Muscle of leg (tissue), 11 donors: ENCODE results near the gene THBD. TPM values are rescaled to one million over a fixed set of nuclear protein-coding genes. Genes with fewer than 3 reads are reported as not detected.

Experiments
- DNase-seq: peaks from one replicate; pipeline ENCODE4 v3.0.0; 2013
- H3K27ac ChIP-seq: one replicate; pipeline ENCODE4 v1.5.1; 2013; ENCODE audit warnings: mild to moderate bottlenecking, low read length, control low read depth
- H3K27me3 ChIP-seq: one replicate; pipeline ENCODE4 v1.6.1; 2013; ENCODE audit warnings: low read length; ENCODE audit not compliant: control insufficient read depth, insufficient read depth
- H3K36me3 ChIP-seq: one replicate; pipeline ENCODE4 v1.6.1; 2013; ENCODE audit warnings: low read length; ENCODE audit not compliant: control insufficient read depth, insufficient read depth
- H3K4me1 ChIP-seq: one replicate; pipeline ENCODE4 v1.6.1; 2013; ENCODE audit warnings: low read length; ENCODE audit not compliant: control insufficient read depth, insufficient read depth
- H3K4me3 ChIP-seq: one replicate; pipeline ENCODE4 v1.5.1; 2013; ENCODE audit warnings: low read length, control low read depth
- H3K9me3 ChIP-seq: replicated peaks from 2 replicates; pipeline ENCODE4 v1.6.1; 2013; ENCODE audit warnings: low read depth, low read length; ENCODE audit not compliant: control insufficient read depth
- WGBS: methylation state at CpG from one replicate; pipeline ENCODE4 v1.1.5; 2013; ENCODE audit warnings: missing lambda C conversion rate; ENCODE audit not compliant: insufficient coverage; 5-methylcytosine and 5-hydroxymethylcytosine counted together
- polyA plus RNA-seq, 8 donors: library from polyadenylated mRNA; unstranded; fragments of 120-200 nt; gene quantifications; one replicate each; pipeline versions ENCODE4 v1.2.1 to v1.2.3, GENCODE V29; 2013; ENCODE audit warnings: inconsistent platforms in 1 of 8, low replicate concordance in 1 of 8; ENCODE audit not compliant: insufficient read length in 8 of 8, insufficient read depth in 1 of 8
- total RNA-seq: library from RNA; stranded (reverse); fragments of 120-200 nt; gene quantifications from one replicate; pipeline ENCODE4 v1.2.4, GENCODE V29; 2013

The THBD gene
- total and polyA plus RNA-seq, 9 donors, result 5.1 to 13.6 (median 7.9) TPM

DNA sequence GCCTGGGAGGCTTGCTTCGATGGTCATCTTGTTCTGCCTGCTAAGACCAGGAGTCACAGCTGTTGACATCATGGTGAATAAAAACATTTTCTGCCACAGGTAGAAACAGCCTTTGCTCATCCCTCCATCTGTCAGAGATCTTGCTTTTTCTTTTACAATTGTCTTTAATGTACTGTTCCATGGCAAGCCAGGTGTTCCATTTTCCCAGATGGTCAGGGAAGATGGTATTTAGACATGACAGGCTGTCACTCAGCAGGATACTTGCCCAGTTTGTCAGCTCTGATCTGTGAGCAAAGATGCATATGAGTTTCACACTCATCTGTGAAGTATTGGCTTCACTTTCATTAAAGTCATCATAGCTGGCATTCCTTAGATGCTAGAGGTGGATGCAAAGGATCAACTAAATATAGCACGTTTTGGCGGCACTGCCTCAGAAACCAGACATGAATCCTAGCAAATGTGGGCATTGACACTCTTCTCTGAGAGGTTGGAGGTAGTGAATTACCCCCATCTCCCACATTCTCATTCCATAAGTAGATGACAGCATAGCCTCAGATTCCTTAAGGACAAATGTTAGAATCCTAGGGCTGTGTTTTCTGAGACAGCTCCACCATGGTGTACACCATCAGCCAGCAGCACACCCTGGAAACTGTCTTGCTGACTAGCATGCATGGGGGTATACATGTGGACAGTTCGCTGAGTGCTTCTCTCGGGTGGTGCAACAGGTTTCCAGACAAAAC is 10.2 kb downstream of the THBD start:
- H3K36me3 ChIP-seq, result no peaks in the 10 kb centered on the region
- 91% methylated on average over 3 of the region's 5 CpGs for WGBS
- no peaks in the 10 kb centered on the region for H3K9me3 ChIP-seq
- DNase-seq, result no peak
- H3K4me3 ChIP-seq, result no peak overlapping the region
- H3K27ac ChIP-seq, result no peak overlapping the region
- H3K4me1 ChIP-seq, result no peaks in the 10 kb centered on the region
- peaks cover 52% of the 10 kb centered on the region for H3K27me3 ChIP-seq

DNA sequence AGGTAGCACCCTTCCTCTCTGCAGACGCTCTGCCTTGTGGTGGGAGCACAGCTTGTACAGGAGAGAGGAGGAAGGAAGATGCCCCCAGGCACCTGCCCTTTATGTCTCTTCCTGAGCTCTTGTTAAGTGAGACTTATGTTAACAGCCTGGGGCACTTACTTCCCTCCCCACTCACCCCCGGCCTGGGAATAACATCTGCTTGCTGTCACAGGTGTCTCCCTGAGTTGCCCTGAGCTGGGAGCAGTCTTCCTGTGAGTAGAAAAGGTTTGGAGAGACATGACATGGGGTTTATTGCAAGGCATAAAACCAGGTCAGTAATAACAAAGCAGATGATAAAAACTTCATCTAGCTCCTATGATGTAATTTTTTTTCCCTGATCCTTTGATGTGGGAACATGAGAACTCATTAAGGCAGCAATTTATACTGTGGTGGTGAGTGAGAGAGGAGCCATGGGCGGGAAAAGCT is 12.4 kb downstream of the THBD start:
- Histone ChIP-seq H3K27ac (no peak overlapping the region), H3K27me3 (peaks cover 52% of the 10 kb centered on the region), H3K36me3 (no peaks in the 10 kb centered on the region), H3K4me3 (no peak overlapping the region), H3K4me1 (peaks cover 8% of the 10 kb centered on the region), H3K9me3 (no peaks in the 10 kb centered on the region)
- WGBS, result 40% methylated on average over 1 of the region's 3 CpGs
- no peak for DNase-seq

DNA sequence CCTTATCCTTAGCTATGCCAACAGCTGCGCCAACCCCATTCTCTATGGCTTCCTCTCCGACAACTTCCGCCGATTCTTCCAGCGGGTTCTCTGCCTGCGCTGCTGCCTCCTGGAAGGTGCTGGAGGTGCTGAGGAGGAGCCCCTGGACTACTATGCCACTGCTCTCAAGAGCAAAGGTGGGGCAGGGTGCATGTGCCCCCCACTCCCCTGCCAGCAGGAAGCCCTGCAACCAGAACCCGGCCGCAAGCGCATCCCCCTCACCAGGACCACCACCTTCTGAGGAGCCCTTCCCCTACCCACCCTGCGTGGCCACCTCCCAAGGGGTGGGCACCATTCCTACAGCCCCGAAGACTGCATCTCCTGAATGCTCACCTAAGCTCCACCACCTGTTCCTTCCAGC is 13.1 kb downstream of the THBD start:
- H3K36me3 ChIP-seq, result no peaks in the 10 kb centered on the region
- H3K9me3 ChIP-seq, result no peaks in the 10 kb centered on the region
- no peak for DNase-seq
- H3K27ac ChIP-seq, result no peak overlapping the region
- H3K4me1 ChIP-seq, result peaks cover 8% of the 10 kb centered on the region
- WGBS, result 84% methylated on average over 7 of the region's 11 CpGs
- H3K4me3 ChIP-seq, result no peak overlapping the region
- H3K27me3 ChIP-seq, result peaks cover 51% of the 10 kb centered on the region

DNA sequence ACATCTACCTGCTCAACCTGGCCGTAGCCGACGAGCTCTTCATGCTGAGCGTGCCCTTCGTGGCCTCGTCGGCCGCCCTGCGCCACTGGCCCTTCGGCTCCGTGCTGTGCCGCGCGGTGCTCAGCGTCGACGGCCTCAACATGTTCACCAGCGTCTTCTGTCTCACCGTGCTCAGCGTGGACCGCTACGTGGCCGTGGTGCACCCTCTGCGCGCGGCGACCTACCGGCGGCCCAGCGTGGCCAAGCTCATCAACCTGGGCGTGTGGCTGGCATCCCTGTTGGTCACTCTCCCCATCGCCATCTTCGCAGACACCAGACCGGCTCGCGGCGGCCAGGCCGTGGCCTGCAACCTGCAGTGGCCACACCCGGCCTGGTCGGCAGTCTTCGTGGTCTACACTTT is 13.7 kb downstream of the THBD start:
- Histone ChIP-seq H3K36me3 (no peaks in the 10 kb centered on the region), H3K9me3 (no peaks in the 10 kb centered on the region), H3K4me3 (no peak overlapping the region), H3K27ac (no peak overlapping the region), H3K4me1 (peaks cover 8% of the 10 kb centered on the region), H3K27me3 (peaks cover 51% of the 10 kb centered on the region)
- WGBS, result 89% methylated on average over 41 of the region's 41 CpGs
- no peak for DNase-seq

DNA sequence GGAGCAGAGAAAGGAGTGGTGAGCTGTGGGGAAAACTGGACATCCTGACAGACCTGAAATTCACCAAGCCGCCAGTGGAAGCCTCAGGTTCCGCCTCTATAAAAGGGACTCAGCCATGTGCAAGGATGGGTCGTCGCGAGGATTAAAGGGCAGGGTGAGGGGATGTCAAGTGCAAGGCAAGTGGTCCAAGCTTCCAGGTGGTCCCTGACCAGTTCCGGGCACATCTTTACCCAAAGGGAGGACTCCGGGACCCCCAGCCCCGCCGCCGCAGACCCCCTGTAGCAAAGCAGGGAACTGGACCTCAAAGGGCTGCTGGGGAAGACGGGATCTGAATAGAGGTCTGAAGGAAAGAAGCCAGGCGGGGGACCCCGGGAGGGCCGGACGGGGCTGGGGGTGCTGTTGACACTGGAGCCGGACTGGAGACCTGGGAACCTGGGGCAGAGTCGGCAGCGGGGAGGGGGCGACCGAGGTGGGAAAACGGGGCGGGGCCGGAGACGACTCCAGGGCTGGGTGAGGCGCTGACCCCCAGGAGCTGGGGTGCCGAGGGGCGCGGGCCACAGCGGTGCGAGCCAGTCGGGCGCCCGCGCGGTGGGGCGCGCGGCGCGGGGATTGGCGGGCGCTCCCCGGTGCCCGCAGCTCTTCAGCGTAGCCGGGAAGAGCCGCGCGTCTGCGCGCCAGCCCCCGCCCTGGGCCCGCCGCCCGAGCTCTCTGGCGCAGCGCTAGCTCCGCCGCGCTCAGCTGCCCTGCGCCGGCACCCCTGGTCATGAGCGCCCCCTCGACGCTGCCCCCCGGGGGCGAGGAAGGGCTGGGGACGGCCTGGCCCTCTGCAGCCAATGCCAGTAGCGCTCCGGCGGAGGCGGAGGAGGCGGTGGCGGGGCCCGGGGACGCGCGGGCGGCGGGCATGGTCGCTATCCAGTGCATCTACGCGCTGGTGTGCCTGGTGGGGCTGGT is 14.5 kb downstream of the THBD start, which contains the start of gene SSTR4:
TSS of gene SSTR4 (plus strand) at position 592 of the 951 bp plus-strand sequence. CDS start at position 764, 172 bp downstream.
- no peak for DNase-seq
- Histone ChIP-seq H3K9me3 (no peaks in the 10 kb centered on the region), H3K36me3 (no peaks in the 10 kb centered on the region), H3K27me3 (peaks cover 46% of the 10 kb centered on the region), H3K27ac (no peak within 1 kb of the TSS), H3K4me3 (no peak within 1 kb of the TSS), H3K4me1 (peaks cover 8% of the 10 kb centered on the region)
- 15% methylated on average over 83 of the region's 83 CpGs for WGBS

DNA sequence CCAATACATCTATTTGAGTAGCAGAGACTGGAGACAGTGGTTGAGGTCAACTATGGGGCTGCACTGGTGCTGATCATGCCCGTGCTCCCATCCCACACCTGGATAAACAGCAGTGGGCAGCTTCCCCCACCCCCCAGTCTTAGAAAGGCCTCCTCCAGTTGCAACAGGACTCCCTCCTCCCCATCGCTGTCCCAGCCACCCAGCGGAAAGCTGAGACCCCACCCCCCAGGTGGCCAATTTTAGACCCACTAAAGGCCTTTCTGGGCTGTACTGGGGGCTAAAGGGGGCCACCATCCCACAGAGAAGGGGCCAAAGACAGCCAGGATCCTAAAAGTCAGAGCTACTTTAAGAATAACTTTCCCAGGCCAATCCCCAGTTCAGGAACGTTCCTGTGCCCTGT is 15.6 kb downstream of the THBD start:
- H3K4me1 ChIP-seq, result peaks cover 8% of the 10 kb centered on the region
- no peak overlapping the region for H3K4me3 ChIP-seq
- no CpG with 5 or more reads among the region's 4 CpGs for WGBS
- peaks cover 38% of the 10 kb centered on the region for H3K27me3 ChIP-seq
- H3K27ac ChIP-seq, result no peak overlapping the region
- no peak for DNase-seq
- H3K9me3 ChIP-seq, result no peaks in the 10 kb centered on the region
- H3K36me3 ChIP-seq, result no peaks in the 10 kb centered on the region

DNA sequence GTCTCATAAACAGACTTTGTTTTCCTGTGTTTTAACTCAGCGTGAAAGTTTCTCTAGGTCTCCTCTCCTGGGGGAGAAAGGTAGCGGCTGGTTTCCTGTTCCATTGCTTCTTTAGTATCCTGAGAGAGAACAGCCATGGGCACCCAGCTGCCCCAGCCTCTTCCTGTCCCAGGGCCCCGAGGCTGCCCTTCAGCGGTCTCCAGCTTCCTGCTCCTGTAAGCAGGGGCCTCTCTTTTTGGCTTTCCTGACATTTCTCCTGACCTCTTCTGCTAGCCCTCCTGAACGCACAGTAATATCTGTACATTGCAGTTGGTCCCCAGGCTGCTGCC is 16.8 kb downstream of the THBD start:
- no peaks in the 10 kb centered on the region for H3K36me3 ChIP-seq
- no peaks in the 10 kb centered on the region for H3K9me3 ChIP-seq
- DNase-seq, result no peak
- H3K4me1 ChIP-seq, result peaks cover 8% of the 10 kb centered on the region
- H3K27me3 ChIP-seq, result peaks cover 33% of the 10 kb centered on the region
- H3K4me3 ChIP-seq, result no peak overlapping the region
- H3K27ac ChIP-seq, result no peak overlapping the region
- WGBS, result 26% methylated on average over 5 of the region's 5 CpGs

DNA sequence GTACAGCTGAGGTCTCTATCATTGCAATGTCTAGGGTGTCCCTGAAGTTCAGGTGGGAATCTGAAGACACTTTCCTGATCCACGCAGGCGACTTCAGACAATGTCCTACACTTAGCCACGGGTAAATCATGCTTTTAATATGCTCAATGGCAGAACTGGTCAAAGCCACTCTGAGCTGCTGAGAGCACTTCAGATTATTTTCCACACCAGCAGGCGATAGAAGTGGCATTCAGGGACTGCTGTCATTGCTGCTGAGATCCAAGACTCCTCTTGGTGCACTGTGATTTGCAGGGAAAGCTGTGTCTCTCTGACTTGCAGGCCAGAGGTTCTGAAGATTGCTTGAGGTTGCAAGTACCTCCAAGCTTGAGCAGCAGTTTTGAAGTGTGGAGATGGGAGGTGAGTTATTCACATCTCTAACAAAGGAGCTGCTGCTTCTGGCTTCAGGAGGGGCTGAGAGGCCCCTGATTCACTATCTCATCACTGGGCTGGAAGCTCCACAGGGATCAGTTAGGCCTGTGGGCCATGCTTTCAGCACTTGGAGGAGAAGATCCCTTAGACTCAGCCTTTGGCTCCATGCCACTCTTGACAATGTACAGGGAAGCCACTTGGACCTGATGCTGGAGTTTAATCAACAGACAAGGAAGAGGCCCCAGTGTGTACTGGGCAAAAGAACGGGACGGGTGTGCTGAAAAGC is 17.3 kb downstream of the THBD start:
- no peak overlapping the region for H3K27ac ChIP-seq
- DNase-seq, result peak; percentile 48
- no peaks in the 10 kb centered on the region for H3K36me3 ChIP-seq
- no peak overlapping the region for H3K4me3 ChIP-seq
- H3K9me3 ChIP-seq, result no peaks in the 10 kb centered on the region
- peaks cover 8% of the 10 kb centered on the region for H3K4me1 ChIP-seq
- whole genome bisulfite sequencing, result 62% methylated on average over 4 of the region's 6 CpGs
- H3K27me3 ChIP-seq, result peaks cover 33% of the 10 kb centered on the region

DNA sequence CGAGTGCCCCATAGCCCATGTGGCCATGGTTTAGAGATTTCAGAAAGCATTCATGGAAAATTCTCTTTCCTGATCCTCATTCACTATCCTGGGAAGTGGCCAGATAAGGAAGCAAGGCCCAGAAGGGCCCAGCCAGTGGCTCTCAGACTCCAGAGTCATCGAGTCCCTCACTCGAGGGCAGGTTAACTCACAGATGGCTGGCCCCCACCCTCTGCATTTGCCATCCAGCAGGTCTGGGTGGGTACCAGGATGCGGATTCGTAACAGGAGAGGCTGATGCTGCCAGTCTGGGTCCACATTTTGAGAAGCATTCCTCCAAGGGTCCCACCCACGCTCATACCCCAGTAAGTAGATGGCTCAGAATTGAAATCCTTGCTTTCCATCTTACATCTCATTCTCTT is 18.1 kb downstream of the THBD start:
- Histone ChIP-seq H3K4me3 (no peak overlapping the region), H3K9me3 (no peaks in the 10 kb centered on the region), H3K27ac (no peak overlapping the region), H3K36me3 (no peaks in the 10 kb centered on the region), H3K27me3 (peaks cover 25% of the 10 kb centered on the region), H3K4me1 (peaks cover 8% of the 10 kb centered on the region)
- DNase-seq, result no peak
- WGBS, result 84% methylated on average over 6 of the region's 6 CpGs

DNA sequence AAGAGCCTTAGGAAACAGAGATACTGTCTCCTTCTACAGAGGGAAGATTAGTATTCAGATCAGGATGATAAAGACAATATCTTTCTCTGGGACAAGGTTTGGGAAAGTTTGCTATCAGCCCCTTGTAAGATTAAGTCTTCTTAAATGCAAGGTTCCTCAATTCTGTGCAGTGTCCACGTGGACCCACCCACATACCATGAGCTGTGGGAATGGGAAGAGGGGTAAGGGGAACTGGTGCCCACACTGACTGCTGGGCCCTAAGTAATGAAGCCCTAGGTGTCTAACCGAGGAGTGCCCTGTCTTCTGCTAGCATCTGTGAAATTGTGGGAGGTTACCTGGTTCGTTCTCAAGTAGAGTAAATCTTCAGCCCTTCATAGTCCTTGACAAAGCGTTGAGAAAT is 20.1 kb downstream of the THBD start:
- H3K27ac ChIP-seq, result no peak overlapping the region
- H3K27me3 ChIP-seq, result peaks cover 8% of the 10 kb centered on the region
- H3K9me3 ChIP-seq, result no peaks in the 10 kb centered on the region
- H3K4me1 ChIP-seq, result peaks cover 8% of the 10 kb centered on the region
- no peaks in the 10 kb centered on the region for H3K36me3 ChIP-seq
- no peak for DNase-seq
- no peak overlapping the region for H3K4me3 ChIP-seq
- WGBS, result 38% methylated on average over 1 of the region's 4 CpGs
